ENCODE results near the gene ZFP92.

The ZFP92 gene

DNA sequence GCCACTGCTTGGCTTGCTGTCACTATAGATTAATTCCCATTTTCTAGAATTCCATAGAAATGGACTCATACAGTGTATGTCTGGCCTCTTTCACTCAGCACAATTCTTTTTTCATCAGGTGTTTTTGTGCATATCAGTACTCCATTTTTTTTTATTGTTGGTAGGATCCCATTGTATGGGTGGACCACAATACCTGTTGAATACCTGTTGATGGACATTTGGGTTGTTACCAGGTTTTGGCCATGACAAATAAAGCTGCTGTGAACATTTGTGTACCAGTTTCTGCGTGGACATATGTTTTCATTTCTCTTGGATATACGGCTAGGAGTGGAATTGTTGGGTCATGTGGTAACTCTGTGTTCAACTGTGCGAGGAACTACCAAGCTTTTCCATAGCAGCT, 14.9 kb downstream of the ZFP92 start:
- TF ChIP-seq, protein P1, sequence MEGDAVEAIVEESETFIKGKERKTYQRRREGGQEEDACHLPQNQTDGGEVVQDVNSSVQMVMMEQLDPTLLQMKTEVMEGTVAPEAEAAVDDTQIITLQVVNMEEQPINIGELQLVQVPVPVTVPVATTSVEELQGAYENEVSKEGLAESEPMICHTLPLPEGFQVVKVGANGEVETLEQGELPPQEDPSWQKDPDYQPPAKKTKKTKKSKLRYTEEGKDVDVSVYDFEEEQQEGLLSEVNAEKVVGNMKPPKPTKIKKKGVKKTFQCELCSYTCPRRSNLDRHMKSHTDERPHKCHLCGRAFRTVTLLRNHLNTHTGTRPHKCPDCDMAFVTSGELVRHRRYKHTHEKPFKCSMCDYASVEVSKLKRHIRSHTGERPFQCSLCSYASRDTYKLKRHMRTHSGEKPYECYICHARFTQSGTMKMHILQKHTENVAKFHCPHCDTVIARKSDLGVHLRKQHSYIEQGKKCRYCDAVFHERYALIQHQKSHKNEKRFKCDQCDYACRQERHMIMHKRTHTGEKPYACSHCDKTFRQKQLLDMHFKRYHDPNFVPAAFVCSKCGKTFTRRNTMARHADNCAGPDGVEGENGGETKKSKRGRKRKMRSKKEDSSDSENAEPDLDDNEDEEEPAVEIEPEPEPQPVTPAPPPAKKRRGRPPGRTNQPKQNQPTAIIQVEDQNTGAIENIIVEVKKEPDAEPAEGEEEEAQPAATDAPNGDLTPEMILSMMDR (IDR thresholded peaks at IDR 0.05; ENCODE audit: low read length) = no peak
- no peak for TF ChIP-seq EZH2 (optimal IDR thresholded peaks at IDR 0.05; ENCODE audit: low read depth, low read length)
- no peak for TF ChIP-seq EZH2phosphoT487 (IDR thresholded peaks at IDR 0.05; ENCODE audit: low read length)
- Histone ChIP-seq H3F3A (ENCODE audit: insufficient read depth, low read length) (no peaks in the 10 kb centered on the region), H3K9me2 (replicated peaks; ENCODE audit: insufficient read depth, low read length) (no peaks in the 10 kb centered on the region), H3K4me3 (ENCODE audit: low read length) (no peak overlapping the region), H2AFZ (ENCODE audit: low read length) (no peak overlapping the region), H3K9ac (ENCODE audit: low read length) (no peak overlapping the region), H3K27ac (ENCODE audit: low read length) (no peak overlapping the region), H3K4me2 (ENCODE audit: low read depth, low read length) (no peak overlapping the region), H3K79me2 (ENCODE audit: low read length) (no peaks in the 10 kb centered on the region), H3K9me3 (replicated peaks; ENCODE audit: insufficient read depth, low read length) (no peaks in the 10 kb centered on the region), H3K36me3 (replicated peaks; ENCODE audit: insufficient read depth, low read length) (no peaks in the 10 kb centered on the region), H3K4me1 (ENCODE audit: low read length) (no peaks in the 10 kb centered on the region), H3K27me3 (replicated peaks; ENCODE audit: insufficient read depth, low read length) (no peaks in the 10 kb centered on the region), H4K20me1 (ENCODE audit: insufficient read depth, low read length) (no peaks in the 10 kb centered on the region)
- DNase-seq = no peak

DNA sequence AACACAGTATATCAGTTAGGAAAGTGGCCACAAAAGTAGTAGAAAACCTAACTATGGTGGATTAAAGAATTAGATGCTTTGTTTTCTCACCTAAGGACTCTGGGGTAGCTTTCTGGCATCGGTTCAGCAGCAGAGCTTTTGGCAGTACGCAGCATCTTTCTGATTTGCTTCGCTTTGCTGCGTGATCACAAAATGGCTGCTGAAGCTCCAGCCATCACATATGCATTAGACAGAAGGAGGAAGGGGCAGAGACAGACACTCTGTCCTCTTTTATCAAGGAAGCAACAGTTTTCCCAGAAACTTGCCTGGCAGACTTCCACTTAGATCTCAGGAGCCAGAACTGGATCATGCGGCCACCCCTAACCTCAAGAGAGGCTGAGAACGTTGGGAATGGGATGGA, 19.5 kb downstream of the ZFP92 start:
- Histone ChIP-seq H3K27ac (ENCODE audit: low read length) (no peak overlapping the region), H3K9ac (ENCODE audit: low read length) (no peak overlapping the region), H3K4me2 (ENCODE audit: low read depth, low read length) (no peak overlapping the region), H3F3A (ENCODE audit: insufficient read depth, low read length) (no peaks in the 10 kb centered on the region), H3K36me3 (replicated peaks; ENCODE audit: insufficient read depth, low read length) (no peaks in the 10 kb centered on the region), H4K20me1 (ENCODE audit: insufficient read depth, low read length) (no peaks in the 10 kb centered on the region), H3K4me1 (ENCODE audit: low read length) (no peaks in the 10 kb centered on the region), H3K4me3 (ENCODE audit: low read length) (no peak overlapping the region), H3K79me2 (ENCODE audit: low read length) (no peaks in the 10 kb centered on the region), H3K27me3 (replicated peaks; ENCODE audit: insufficient read depth, low read length) (no peaks in the 10 kb centered on the region), H3K9me3 (replicated peaks; ENCODE audit: insufficient read depth, low read length) (no peaks in the 10 kb centered on the region), H2AFZ (ENCODE audit: low read length) (no peak overlapping the region), H3K9me2 (replicated peaks; ENCODE audit: insufficient read depth, low read length) (no peaks in the 10 kb centered on the region)
- DNase-seq = no peak
- TF ChIP-seq EZH2 (optimal IDR thresholded peaks at IDR 0.05; ENCODE audit: low read depth, low read length) (no peak), EZH2phosphoT487 (IDR thresholded peaks at IDR 0.05; ENCODE audit: low read length) (no peak)
- TF ChIP-seq, protein P1 (IDR thresholded peaks at IDR 0.05; ENCODE audit: low read length) = no peak

DNA sequence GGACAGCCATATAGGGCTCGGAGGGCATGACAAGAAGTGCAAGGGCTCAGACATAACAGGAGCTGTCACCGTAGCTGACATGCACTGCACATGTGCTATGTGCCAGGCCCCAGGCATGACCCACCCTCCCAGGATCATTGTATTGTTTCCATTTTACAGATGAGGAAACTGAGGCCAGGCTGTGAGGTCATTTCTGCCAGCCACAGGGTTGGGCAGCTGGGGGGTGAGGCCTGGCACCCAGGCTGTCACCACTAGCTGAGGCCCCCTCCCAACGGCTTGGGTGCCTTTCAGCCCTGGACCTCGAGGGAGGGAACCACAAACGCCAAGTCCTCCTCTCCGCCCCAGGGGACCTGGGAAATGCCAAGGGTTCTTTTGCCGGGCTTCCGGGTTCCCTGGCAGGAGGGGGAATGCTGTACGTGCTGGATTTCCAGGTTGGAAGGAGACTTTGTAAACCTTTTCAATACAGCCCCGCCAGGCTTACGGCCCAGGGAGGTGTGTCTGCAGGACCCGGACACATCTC, 21.9 kb downstream of the ZFP92 start:
- no peaks in the 10 kb centered on the region for H3K36me3 ChIP-seq (replicated peaks; ENCODE audit: insufficient read depth, low read length)
- H3K9ac ChIP-seq (ENCODE audit: low read length) = no peak overlapping the region
- no peaks in the 10 kb centered on the region for H3K4me1 ChIP-seq (ENCODE audit: low read length)
- H3F3A ChIP-seq (ENCODE audit: insufficient read depth, low read length) = no peaks in the 10 kb centered on the region
- H2AFZ ChIP-seq (ENCODE audit: low read length) = no peak overlapping the region
- H3K27ac ChIP-seq (ENCODE audit: low read length) = no peak overlapping the region
- no peaks in the 10 kb centered on the region for H3K27me3 ChIP-seq (replicated peaks; ENCODE audit: insufficient read depth, low read length)
- DNase-seq = no peak
- no peaks in the 10 kb centered on the region for H3K9me2 ChIP-seq (replicated peaks; ENCODE audit: insufficient read depth, low read length)
- H4K20me1 ChIP-seq (ENCODE audit: insufficient read depth, low read length) = no peaks in the 10 kb centered on the region
- no peak overlapping the region for H3K4me2 ChIP-seq (ENCODE audit: low read depth, low read length)
- H3K79me2 ChIP-seq (ENCODE audit: low read length) = no peaks in the 10 kb centered on the region
- H3K9me3 ChIP-seq (replicated peaks; ENCODE audit: insufficient read depth, low read length) = no peaks in the 10 kb centered on the region
- TF ChIP-seq EZH2 (optimal IDR thresholded peaks at IDR 0.05; ENCODE audit: low read depth, low read length) = no peak
- TF ChIP-seq EZH2phosphoT487 (IDR thresholded peaks at IDR 0.05; ENCODE audit: low read length) = no peak
- TF ChIP-seq, protein P1 (IDR thresholded peaks at IDR 0.05; ENCODE audit: low read length) = no peak
- no peak overlapping the region for H3K4me3 ChIP-seq (ENCODE audit: low read length)

Data from MM.1S (cell line).